ENCODE results near the gene CACHD1.

- TF ChIP-seq NFRKB (IDR thresholded peaks at IDR 0.05; ENCODE audit: low read depth) (no peak), TAF1 (IDR thresholded peaks at IDR 0.05; ENCODE audit: control insufficient read depth, extremely low read depth, insufficient read depth, low read length, severe bottlenecking) (no peak), MXI1 (IDR thresholded peaks at IDR 0.05; ENCODE audit: low read depth, low read length) (no peak), ZNF24 (IDR thresholded peaks at IDR 0.05) (no peak), CBX8 (IDR thresholded peaks at IDR 0.05; ENCODE audit: borderline replicate concordance, extremely low read depth, low read depth, low read length, poor library complexity, severe bottlenecking) (no peak), TEAD4 (IDR thresholded peaks at IDR 0.05; ENCODE audit: low read length) (no peak), TEAD4 (CRISPR knock-in tag; IDR thresholded peaks at IDR 0.05; ENCODE audit: borderline replicate concordance) (no peak), TCFL5 (CRISPR knock-in tag; conservative IDR thresholded peaks at IDR 0.05) (no peak), EP300 (IDR thresholded peaks at IDR 0.05; ENCODE audit: low read length) (no peak), HDGF (IDR thresholded peaks at IDR 0.05) (no peak), CTCF (IDR thresholded peaks at IDR 0.05 in 2 of 3, conservative IDR thresholded peaks at IDR 0.05 in 1 of 3; ENCODE audit: insufficient read depth in 2 of 3, low read depth in 1 of 3, low read length in 3 of 3) (no peak), FOXP1 (CRISPR knock-in tag; IDR thresholded peaks at IDR 0.05) (no peak), RNF219 (CRISPR knock-in tag; IDR thresholded peaks at IDR 0.05) (no peak)
Measured at GRCh38 chr1:64555947-64556346, 86.0 kb downstream of the CACHD1 start.

Data from K562 (cell line).